Activated CD4-positive, alpha-beta T cell treated with anti-CD3 and anti-CD28 coated beads for 36 hours (primary cell): Measurements from ENCODE around the gene KLHL40. TPM values are rescaled to one million over a fixed set of nuclear protein-coding genes. Genes with fewer than 3 reads are reported as not detected.
"Not testable (repeated sequence)": the region's sequence is repeated elsewhere in the genome, so short reads cannot be mapped to it uniquely, and the experiment has no call there.

ENCODE experiments used
- ATAC-seq: fragments of 200-7000 bp; cut with Tn5 transposase; one replicate; pipeline ENCODE4 v1.10.0; 2021; ENCODE audit warnings: mild to moderate bottlenecking, moderate library complexity
- CTCF ChIA-PET: fragments of 350-600 bp; sonication (Branson Sonifier 250); formaldehyde crosslinking; loops from one replicate; lab custom pipeline; 2021; ENCODE audit warnings: antibody characterized with exemption; lab: Charles Lee
- POLR2A ChIA-PET: fragments of 350-600 bp; sonication (Branson Sonifier 250); formaldehyde crosslinking; loops from one replicate; lab custom pipeline; 2021; ENCODE audit warnings: antibody characterized with exemption, inconsistent platforms; lab: Charles Lee
- DNase-seq: peaks from one replicate; pipeline ENCODE4 v3.0.0-alpha.2; 2020
- H3K27ac Mint-ChIP-seq: one replicate; pipeline ENCODE4 v1.8.0; 2021; ENCODE audit warnings: mixed read lengths
- H3K27me3 Mint-ChIP-seq: one replicate; pipeline ENCODE4 v1.8.0; 2021; ENCODE audit warnings: mixed read lengths
- H3K36me3 Mint-ChIP-seq: one replicate; pipeline ENCODE4 v1.8.0; 2021; ENCODE audit warnings: low read depth, mixed read lengths
- H3K4me1 Mint-ChIP-seq: one replicate; pipeline ENCODE4 v1.8.0; 2021; ENCODE audit warnings: mixed read lengths
- H3K4me3 Mint-ChIP-seq: one replicate; pipeline ENCODE4 v1.8.0; 2021; ENCODE audit warnings: mild to moderate bottlenecking, moderate library complexity, mixed read lengths
- H3K9me3 Mint-ChIP-seq: one replicate; pipeline ENCODE4 v1.8.0; 2021; ENCODE audit warnings: low read depth, mixed read lengths
- intact Hi-C, 2 experiments: fragments of 100-400 bp; cut with DNase I in 1 of 2; cut with micrococcal nuclease in 1 of 2; formaldehyde crosslinking; loops; one replicate each; pipeline versions ENCODE4 v1.14.2 to v1.15.1; 2022 to 2024; cut with DNase I, micrococcal nuclease
- total RNA-seq, 2 experiments: library from RNA; stranded (reverse); gene quantifications; one replicate each; pipeline ENCODE4 v1.2.3, GENCODE V29; 2021

KLHL40 gene
- total RNA-seq, 2 experiments from 2014 or later, result not detected

DNA sequence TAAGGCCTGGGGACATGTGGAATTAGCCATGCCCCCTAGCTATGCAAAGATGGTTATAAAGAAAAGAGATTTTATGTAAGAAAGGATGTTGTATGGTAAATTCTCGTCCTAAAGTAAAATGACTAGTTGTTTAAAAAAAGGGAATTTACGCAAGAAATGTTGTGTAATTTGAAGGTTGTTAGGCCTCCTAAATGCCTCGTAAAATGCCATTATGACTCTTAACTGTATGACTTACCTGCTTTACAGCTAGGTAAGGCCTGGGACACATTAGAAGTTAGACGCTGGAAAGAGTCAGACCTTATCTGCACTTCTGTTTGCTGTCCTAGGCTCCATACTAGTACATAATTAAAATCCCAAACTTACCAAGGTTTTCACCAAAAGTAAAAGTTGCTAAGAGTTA is 34.8 kb downstream of the KLHL40 start:
- H3K27me3 Mint-ChIP-seq, result peaks cover 4% of the 10 kb centered on the region
- CTCF ChIA-PET, result no interaction called here
- H3K4me1 Mint-ChIP-seq, result no peaks in the 10 kb centered on the region
- no peaks in the 10 kb centered on the region for H3K36me3 Mint-ChIP-seq
- ATAC-seq (no peak), DNase-seq (no peak)
- no peak overlapping the region for H3K27ac Mint-ChIP-seq
- H3K4me3 Mint-ChIP-seq, result no peak overlapping the region
- intact Hi-C loops, result no loop called here
- no peaks in the 10 kb centered on the region for H3K9me3 Mint-ChIP-seq
- POLR2A ChIA-PET, result no interaction called here

- POLR2A ChIA-PET, result no interaction called here
Measured at GRCh38 chr3:42721690-42722089, 36.4 kb downstream of the KLHL40 start.

DNA sequence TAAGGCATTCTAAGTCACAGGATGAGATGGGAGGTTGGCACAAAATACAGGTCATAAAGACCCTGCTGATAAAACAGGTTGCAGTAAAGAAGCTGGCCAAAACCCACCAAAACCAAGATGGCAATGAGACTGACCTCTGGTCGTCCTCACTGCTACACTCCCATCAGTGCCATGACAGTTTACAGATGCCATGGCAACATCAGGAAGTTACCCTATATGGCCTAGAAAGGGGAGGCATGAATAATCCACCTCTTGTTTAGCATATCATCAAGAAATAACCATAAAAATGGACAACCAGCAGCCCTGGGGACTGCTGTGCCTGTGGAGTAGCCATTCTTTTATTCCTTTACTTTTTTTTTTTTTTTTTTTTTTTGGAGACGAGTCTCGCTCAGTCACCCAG is 37.1 kb downstream of the KLHL40 start:
- H3K36me3 Mint-ChIP-seq, H3K4me3 Mint-ChIP-seq, H3K27ac Mint-ChIP-seq, intact Hi-C loops, DNase-seq, H3K27me3 Mint-ChIP-seq, H3K4me1 Mint-ChIP-seq, ATAC-seq, H3K9me3 Mint-ChIP-seq, POLR2A ChIA-PET: not testable (repeated sequence)
- CTCF ChIA-PET, result interaction anchor here (0.8 kb wide), 1 partner anchor 471 kb away, joined by 3 read pairs; no protein-coding TSS in a partner anchor

More at GRCh38 chr3:42721690-42722089, 36.4 kb downstream of the KLHL40 start:
- H3K27me3 Mint-ChIP-seq, result peaks cover 4% of the 10 kb centered on the region
- CTCF ChIA-PET, result no interaction called here
- no peak overlapping the region for H3K27ac Mint-ChIP-seq
- no peaks in the 10 kb centered on the region for H3K9me3 Mint-ChIP-seq
- H3K4me3 Mint-ChIP-seq, result no peak overlapping the region
- no peaks in the 10 kb centered on the region for H3K36me3 Mint-ChIP-seq
- H3K4me1 Mint-ChIP-seq, result no peaks in the 10 kb centered on the region
- ATAC-seq (no peak), DNase-seq (no peak)
- intact Hi-C loops, result no loop called here

DNA sequence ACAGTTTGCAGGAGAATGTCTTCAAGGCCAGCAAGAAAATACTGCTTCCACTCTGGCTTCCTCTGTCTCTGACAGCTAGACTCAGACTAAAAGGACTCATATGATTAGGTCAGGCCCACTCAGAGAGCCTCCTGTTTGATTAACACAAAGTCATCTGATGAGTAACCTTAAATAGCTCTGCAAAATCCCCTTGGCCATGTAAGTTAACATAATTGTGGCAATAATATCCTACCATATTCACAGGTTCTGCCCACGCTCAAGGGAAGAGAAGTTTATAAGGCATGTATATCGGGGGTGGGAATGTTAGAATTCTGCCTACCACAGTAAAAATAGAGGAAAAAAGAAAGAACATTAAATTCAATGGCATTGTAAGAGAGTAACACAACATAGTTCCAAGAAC is 37.9 kb downstream of the KLHL40 start:
- intact Hi-C loops, result no loop called here
- CTCF ChIA-PET, result interaction anchor here (0.6 to 1.7 kb wide), 2 partner anchors 21 to 197 kb away, joined by 4 to 5 read pairs; no protein-coding TSS in a partner anchor

DNA sequence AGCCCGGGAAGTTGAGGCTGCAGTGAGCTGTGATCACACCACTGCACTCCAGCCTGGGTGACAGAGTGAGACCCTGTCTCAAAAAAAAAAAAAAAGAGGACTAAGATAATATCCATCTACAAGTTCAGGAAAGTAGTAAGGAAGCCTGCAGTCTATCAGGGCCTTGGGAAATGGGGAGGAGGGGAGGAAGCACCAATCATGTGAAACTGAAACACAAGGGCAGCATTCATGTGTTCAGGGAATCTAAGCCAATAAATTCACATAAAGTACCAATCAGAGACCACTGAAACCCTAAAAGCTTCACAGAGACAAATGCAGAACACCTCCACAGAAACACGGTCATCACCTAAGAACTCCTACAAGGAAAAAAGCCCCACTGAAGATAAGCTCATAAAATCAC is 40.1 kb downstream of the KLHL40 start:
- DNase-seq (no peak), ATAC-seq (no peak)
- Mint-ChIP-seq H3K36me3 (no peaks in the 10 kb centered on the region), H3K9me3 (no peaks in the 10 kb centered on the region), H3K27ac (no peak overlapping the region), H3K27me3 (peaks cover 4% of the 10 kb centered on the region), H3K4me1 (no peaks in the 10 kb centered on the region), H3K4me3 (no peak overlapping the region)
- intact Hi-C loops, result no loop called here
- CTCF ChIA-PET, result interaction anchor here (0.6 kb wide), 1 partner anchor 372 kb away, joined by 3 read pairs; no protein-coding TSS in a partner anchor
- POLR2A ChIA-PET, result no interaction called here

More for the DNA sequence above, 37.9 kb downstream of the KLHL40 start:
- ATAC-seq, result no peak
- Mint-ChIP-seq H3K4me1 (no peaks in the 10 kb centered on the region), H3K27ac (no peak overlapping the region), H3K9me3 (no peaks in the 10 kb centered on the region), H3K27me3 (peaks cover 4% of the 10 kb centered on the region), H3K36me3 (no peaks in the 10 kb centered on the region), H3K4me3 (no peak overlapping the region)
- POLR2A ChIA-PET, result no interaction called here
- DNase-seq, result no peak

GRCh38 chr3:42728056-42728455 is 42.7 kb downstream of the KLHL40 start:
- H3K27ac Mint-ChIP-seq, result no peak overlapping the region
- no peak for ATAC-seq
- H3K36me3 Mint-ChIP-seq, result no peaks in the 10 kb centered on the region
- peaks cover 3% of the 10 kb centered on the region for H3K27me3 Mint-ChIP-seq
- H3K4me3 Mint-ChIP-seq, result no peak overlapping the region
- no peak for DNase-seq
- no peaks in the 10 kb centered on the region for H3K4me1 Mint-ChIP-seq
- intact Hi-C loops, result no loop called here
- CTCF ChIA-PET, result no interaction called here
- POLR2A ChIA-PET, result no interaction called here
- no peaks in the 10 kb centered on the region for H3K9me3 Mint-ChIP-seq

GRCh38 chr3:42728668-42729364 is 43.5 kb downstream of the KLHL40 start:
- ATAC-seq (no peak), DNase-seq (no peak)
- POLR2A ChIA-PET, result no interaction called here
- Mint-ChIP-seq H3K27me3 (peaks cover 3% of the 10 kb centered on the region), H3K36me3 (no peaks in the 10 kb centered on the region), H3K4me3 (no peak overlapping the region), H3K4me1 (no peaks in the 10 kb centered on the region), H3K9me3 (no peaks in the 10 kb centered on the region), H3K27ac (no peak overlapping the region)
- intact Hi-C loops, result no loop called here
- CTCF ChIA-PET, result interaction anchor here (0.8 kb wide), 1 partner anchor 15 kb away, joined by 3 read pairs; no protein-coding TSS in a partner anchor

- ChIA-PET POLR2A (no interaction called here), CTCF (interaction anchor here (0.5 to 0.8 kb wide), 2 partner anchors 15 to 91 kb away, joined by 3 read pairs; no protein-coding TSS in a partner anchor)
- no peaks in the 10 kb centered on the region for H3K4me1 Mint-ChIP-seq
- H3K36me3 Mint-ChIP-seq, result no peaks in the 10 kb centered on the region
- ATAC-seq (no peak), DNase-seq (no peak)
- H3K27me3 Mint-ChIP-seq, result no peaks in the 10 kb centered on the region
- no peak overlapping the region for H3K27ac Mint-ChIP-seq
- intact Hi-C loops, result no loop called here
- no peaks in the 10 kb centered on the region for H3K9me3 Mint-ChIP-seq
- H3K4me3 Mint-ChIP-seq, result no peak overlapping the region
Measured at GRCh38 chr3:42729404-42730145, 44.2 kb downstream of the KLHL40 start.

DNA sequence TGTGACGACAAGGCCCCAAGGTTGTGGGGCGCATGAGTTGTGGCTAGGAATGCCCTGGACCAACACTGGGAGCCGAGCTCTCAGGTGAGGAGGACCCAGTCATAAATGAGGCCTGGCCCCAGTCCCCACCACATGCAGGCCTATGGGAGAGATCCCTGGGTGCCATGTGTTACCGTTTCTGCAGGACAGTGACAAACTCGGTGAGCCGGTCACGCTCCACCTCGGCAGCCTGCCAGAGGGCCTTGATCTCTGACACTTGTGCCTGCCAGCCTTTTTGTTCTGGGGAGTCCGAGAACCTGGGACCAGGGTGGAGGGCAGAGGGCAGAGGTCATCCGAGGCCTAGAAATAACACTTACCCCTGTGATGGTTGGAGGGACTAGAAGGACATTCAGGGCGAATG is 45.0 kb downstream of the KLHL40 start:
- ATAC-seq (no peak), DNase-seq (no peak)
- Mint-ChIP-seq H3K27ac (no peak overlapping the region), H3K9me3 (no peaks in the 10 kb centered on the region), H3K4me1 (no peaks in the 10 kb centered on the region), H3K4me3 (no peak overlapping the region), H3K27me3 (no peaks in the 10 kb centered on the region), H3K36me3 (no peaks in the 10 kb centered on the region)
- intact Hi-C loops, result no loop called here
- ChIA-PET CTCF (no interaction called here), POLR2A (no interaction called here)

DNA sequence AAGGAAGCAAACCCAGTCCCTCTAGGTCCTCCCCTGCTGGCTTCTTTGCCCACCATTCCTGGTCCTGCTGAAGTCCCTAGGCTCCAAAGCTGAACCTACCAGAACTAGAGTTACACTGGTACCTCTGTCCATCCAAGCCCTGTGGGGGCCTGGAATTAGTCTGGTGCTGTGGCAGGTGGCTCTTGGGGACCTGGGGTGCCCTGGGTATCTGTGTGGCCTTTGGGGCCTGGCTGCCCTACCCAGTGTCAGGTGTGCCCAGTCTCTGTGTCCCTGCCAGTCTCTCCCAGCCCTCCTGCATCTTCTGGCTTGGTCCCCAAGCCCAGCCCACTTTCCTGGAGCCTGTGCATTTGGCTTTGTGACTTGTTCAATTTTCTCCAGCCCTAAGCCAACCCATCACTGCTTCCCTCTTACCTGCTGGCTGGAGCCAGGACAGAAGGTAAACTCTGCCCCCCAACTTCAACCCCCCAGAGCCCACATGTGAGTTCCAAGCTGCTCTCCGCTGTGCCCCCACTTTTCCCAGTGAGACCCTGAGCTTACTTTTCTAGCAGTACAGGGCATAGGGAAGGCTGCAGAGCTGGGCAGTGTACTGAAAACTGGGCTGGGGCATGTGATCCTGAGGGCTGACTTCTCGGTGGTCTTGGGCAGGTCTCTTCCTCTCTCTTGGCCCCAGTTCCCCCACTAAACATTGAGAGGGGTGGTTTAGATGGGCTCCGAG is 45.5 kb downstream of the KLHL40 start:
- H3K9me3 Mint-ChIP-seq, result no peaks in the 10 kb centered on the region
- DNase-seq, result no peak
- H3K27me3 Mint-ChIP-seq, result no peaks in the 10 kb centered on the region
- H3K4me1 Mint-ChIP-seq, result no peaks in the 10 kb centered on the region
- intact Hi-C loops, result no loop called here
- ChIA-PET CTCF (no interaction called here), POLR2A (no interaction called here)
- no peak for ATAC-seq
- H3K4me3 Mint-ChIP-seq, result no peak overlapping the region
- H3K36me3 Mint-ChIP-seq, result no peaks in the 10 kb centered on the region
- H3K27ac Mint-ChIP-seq, result no peak overlapping the region

DNA sequence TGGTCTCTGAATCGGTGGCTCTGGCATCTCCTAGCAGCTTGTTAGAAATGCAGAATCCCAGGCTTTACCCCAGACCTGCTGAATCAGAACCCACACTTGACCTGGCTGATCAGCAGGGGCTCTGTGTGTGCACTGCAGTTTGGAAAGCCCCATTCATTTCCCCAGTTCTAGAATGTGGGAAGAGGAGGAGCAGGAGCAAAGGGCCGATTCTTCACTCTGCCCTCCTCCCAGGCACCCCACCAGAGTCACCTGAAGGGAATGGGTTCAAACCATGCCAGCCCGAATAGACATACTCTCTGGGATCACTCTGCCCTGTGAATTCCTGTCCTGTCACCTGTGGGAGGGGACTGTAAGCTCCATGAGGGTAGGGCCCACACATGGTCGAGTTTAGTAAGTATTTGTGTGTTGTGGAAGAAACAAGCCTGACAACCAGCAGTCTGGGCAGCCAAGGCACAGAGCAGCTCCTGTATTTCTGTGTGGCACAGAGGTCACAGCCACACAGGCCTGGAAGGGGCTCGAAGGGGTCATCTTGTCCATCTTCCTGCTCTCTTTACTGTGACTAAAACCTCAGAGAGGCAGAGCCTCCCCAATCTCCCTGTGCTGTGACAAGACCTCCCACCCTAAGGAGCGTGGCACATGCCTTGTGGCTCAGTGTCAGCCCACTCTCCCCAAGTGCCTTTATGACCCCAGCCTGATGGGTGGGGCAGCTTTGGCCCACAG is 46.3 kb downstream of the KLHL40 start:
- ATAC-seq (no peak), DNase-seq (no peak)
- Mint-ChIP-seq H3K27ac (no peak overlapping the region), H3K36me3 (no peaks in the 10 kb centered on the region), H3K9me3 (no peaks in the 10 kb centered on the region), H3K4me1 (no peaks in the 10 kb centered on the region), H3K27me3 (no peaks in the 10 kb centered on the region), H3K4me3 (no peak overlapping the region)
- intact Hi-C loops, result no loop called here
- POLR2A ChIA-PET, result no interaction called here
- CTCF ChIA-PET, result no interaction called here
